Umbilical cord (tissue), 1 donor: ENCODE data around the gene PTPN22. TPM values are rescaled to one million over a fixed set of nuclear protein-coding genes. Genes with fewer than 3 reads are reported as not detected.

Source experiments
- total RNA-seq: library from RNA; depleted of rRNA; stranded (reverse); fragments of >200 nt; gene quantifications from one replicate; pipeline ENCODE4 v1.2.3, GENCODE V29; 2014; ENCODE audit warnings: low replicate concordance; ENCODE audit not compliant: insufficient read depth

The PTPN22 gene
- total RNA-seq, 1 donor from 2014 or later: 3.1 TPM

Other genes starting within 250 kb of the PTPN22 start
- gene PHTF1, start 112.2 kb downstream of the PTPN22 start, total RNA-seq: 29.4 TPM
- 25.3 TPM for gene RSBN1, start 59.2 kb downstream of the PTPN22 start, total RNA-seq
- 3.6 TPM for gene BCL2L15, start 15.9 kb upstream of the PTPN22 start, total RNA-seq
- 25.8 TPM for gene AP4B1, start 33.1 kb upstream of the PTPN22 start, total RNA-seq
- 9.6 TPM for gene DCLRE1B, start 33.6 kb upstream of the PTPN22 start, total RNA-seq
- gene HIPK1, start 57.6 kb upstream of the PTPN22 start, total RNA-seq: 28.9 TPM
- gene OLFML3, start 107.8 kb upstream of the PTPN22 start, total RNA-seq: 370 TPM